SU-DHL-6 (cell line): ENCODE data around the gene ZNF644.
"Not testable (repeated sequence)": the region's sequence is repeated elsewhere in the genome, so short reads cannot be mapped to it uniquely, and the experiment has no call there.

Experiments
- EZH2phosphoT487 ChIP-seq: fragments of 200-600 bp; sonication (generic), shearing (Covaris generic); conservative IDR thresholded peaks from 2 replicates; pipeline ENCODE4 v1.6.1; 2018; ENCODE audit warnings: mild to moderate bottlenecking, antibody characterized with exemption, low read length, moderate library complexity, mixed read lengths
- TF ChIP-seq, protein P1 (sequence below): fragments of 200-600 bp; sonication (generic); IDR thresholded peaks from one replicate; pipeline ENCODE4 v1.5.1; 2017; ENCODE audit warnings: antibody characterized with exemption, mild to moderate bottlenecking, low read length, moderate library complexity; ENCODE audit not compliant: insufficient read depth, poor library complexity, severe bottlenecking

DNA sequence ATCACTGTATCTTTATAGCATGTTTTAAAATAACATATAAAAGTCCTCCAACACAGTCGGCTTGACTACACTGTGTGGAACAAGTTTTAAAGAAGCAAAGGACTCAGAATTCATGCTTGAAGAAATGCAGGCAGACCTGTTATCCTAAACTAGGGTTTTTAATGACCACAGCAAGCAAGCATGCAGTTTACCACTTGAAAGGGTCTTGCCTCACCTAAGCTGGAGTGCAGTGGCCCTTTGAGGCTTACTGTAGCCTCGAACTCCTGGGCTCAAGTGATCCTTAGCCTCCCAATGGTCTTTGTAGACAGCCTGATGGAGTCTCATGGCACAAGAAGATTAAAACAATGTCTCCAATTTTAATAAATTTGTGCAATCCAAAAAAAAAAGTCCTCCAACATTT is 27.7 kb upstream of the ZNF644 start:
- TF ChIP-seq, protein P1, sequence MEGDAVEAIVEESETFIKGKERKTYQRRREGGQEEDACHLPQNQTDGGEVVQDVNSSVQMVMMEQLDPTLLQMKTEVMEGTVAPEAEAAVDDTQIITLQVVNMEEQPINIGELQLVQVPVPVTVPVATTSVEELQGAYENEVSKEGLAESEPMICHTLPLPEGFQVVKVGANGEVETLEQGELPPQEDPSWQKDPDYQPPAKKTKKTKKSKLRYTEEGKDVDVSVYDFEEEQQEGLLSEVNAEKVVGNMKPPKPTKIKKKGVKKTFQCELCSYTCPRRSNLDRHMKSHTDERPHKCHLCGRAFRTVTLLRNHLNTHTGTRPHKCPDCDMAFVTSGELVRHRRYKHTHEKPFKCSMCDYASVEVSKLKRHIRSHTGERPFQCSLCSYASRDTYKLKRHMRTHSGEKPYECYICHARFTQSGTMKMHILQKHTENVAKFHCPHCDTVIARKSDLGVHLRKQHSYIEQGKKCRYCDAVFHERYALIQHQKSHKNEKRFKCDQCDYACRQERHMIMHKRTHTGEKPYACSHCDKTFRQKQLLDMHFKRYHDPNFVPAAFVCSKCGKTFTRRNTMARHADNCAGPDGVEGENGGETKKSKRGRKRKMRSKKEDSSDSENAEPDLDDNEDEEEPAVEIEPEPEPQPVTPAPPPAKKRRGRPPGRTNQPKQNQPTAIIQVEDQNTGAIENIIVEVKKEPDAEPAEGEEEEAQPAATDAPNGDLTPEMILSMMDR = not testable (repeated sequence)
- not testable (repeated sequence) for TF ChIP-seq EZH2phosphoT487
